ENCODE data around the gene SYN1. TPM values are rescaled to one million over a fixed set of nuclear protein-coding genes. Genes with fewer than 3 reads are reported as not detected.

The SYN1 gene
- total RNA-seq, 1 donor from 2014 or later: 4.4 TPM

DNA sequence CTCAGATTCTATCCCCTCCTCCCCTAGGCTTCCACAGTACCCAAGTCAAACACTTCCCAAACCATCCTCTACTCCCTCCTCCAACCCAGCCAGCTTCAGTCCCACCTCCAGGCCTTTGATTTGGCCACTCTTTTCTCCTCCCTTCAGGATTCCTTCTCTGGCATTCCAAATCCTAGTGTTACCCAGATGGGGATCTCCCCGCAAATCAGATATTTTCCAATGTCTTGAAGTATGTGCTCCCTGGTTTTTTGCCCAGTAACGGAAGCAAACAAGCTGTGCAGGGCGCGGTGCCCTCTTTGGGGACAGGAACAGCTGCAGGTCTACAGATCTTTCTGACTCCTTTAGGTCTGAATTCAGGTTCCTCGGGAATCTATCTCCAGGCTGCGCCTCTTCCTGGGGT is 2.2 kb upstream of the SYN1 start:
- H3K27me3 Mint-ChIP-seq (ENCODE audit: low read depth): peaks cover 59% of the 10 kb centered on the region
- peaks cover 9% of the 10 kb centered on the region for H3K9me3 Mint-ChIP-seq
- TF ChIP-seq CTCF (IDR thresholded peaks at IDR 0.05; ENCODE audit: unreplicated experiment): no peak
- no peak overlapping the region for H3K4me3 Mint-ChIP-seq
- H3K27ac Mint-ChIP-seq: no peak overlapping the region
- H3K4me1 Mint-ChIP-seq: no peaks in the 10 kb centered on the region
- H3K36me3 Mint-ChIP-seq: no peaks in the 10 kb centered on the region
- no peak for DNase-seq (ENCODE audit: low spot score in 2 of 2, unreplicated experiment in 2 of 2)

GRCh38 chrX:47620303-47620685 is 637 bp upstream of the SYN1 start:
- Mint-ChIP-seq H3K27me3 (ENCODE audit: low read depth) (peaks cover 68% of the 10 kb centered on the region), H3K27ac (no peak overlapping the region), H3K36me3 (no peaks in the 10 kb centered on the region), H3K9me3 (peaks cover 9% of the 10 kb centered on the region), H3K4me1 (no peaks in the 10 kb centered on the region), H3K4me3 (no peak overlapping the region)
- no peak for DNase-seq (ENCODE audit: low spot score in 2 of 2, unreplicated experiment in 2 of 2)
- TF ChIP-seq CTCF (IDR thresholded peaks at IDR 0.05; ENCODE audit: unreplicated experiment): no peak

DNA sequence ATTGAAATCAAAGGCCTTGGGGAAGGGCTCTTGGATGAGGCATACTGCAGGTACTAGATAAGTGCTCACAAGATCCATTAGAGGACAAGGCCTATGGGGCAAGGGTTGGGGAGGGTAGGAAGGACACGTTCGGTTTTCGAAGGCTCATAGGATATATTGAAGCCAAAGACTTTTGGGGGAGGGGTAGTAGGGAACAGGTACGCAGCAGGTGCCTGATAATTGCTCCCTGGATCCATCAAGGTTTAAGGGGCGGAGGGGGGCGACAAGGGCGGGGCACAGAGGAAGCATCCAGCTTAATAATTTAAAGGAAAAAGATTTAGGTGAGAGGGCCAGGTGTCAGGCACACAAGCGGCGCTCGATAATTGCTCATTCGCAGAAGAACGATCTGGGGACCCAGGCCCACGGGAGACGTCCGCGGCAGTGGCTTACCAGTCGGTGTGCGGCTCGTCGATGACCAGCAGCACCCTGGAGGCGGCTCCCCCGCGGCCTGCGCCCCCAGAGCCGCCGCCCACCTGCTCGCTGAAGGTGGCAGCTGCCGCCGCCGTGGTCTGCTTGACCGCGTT is 653 bp downstream of the SYN1 start:
- H3K4me3 Mint-ChIP-seq: no peak overlapping the region
- no peak for DNase-seq (ENCODE audit: low spot score in 2 of 2, unreplicated experiment in 2 of 2)
- no peaks in the 10 kb centered on the region for H3K36me3 Mint-ChIP-seq
- H3K27me3 Mint-ChIP-seq (ENCODE audit: low read depth): peaks cover 63% of the 10 kb centered on the region
- no peaks in the 10 kb centered on the region for H3K4me1 Mint-ChIP-seq
- H3K27ac Mint-ChIP-seq: no peak overlapping the region
- TF ChIP-seq CTCF (IDR thresholded peaks at IDR 0.05; ENCODE audit: unreplicated experiment): no peak
- peaks cover 9% of the 10 kb centered on the region for H3K9me3 Mint-ChIP-seq

GRCh38 chrX:47614618-47615017 is 5.0 kb downstream of the SYN1 start:
- H3K4me3 Mint-ChIP-seq: no peak overlapping the region
- H3K9me3 Mint-ChIP-seq: peaks cover 4% of the 10 kb centered on the region
- H3K27me3 Mint-ChIP-seq (ENCODE audit: low read depth): peaks cover 35% of the 10 kb centered on the region
- H3K27ac Mint-ChIP-seq: no peak overlapping the region
- H3K36me3 Mint-ChIP-seq: no peaks in the 10 kb centered on the region
- H3K4me1 Mint-ChIP-seq: no peaks in the 10 kb centered on the region
- no peak for DNase-seq (ENCODE audit: low spot score in 2 of 2, unreplicated experiment in 2 of 2)
- TF ChIP-seq CTCF (IDR thresholded peaks at IDR 0.05; ENCODE audit: unreplicated experiment): no peak

DNA sequence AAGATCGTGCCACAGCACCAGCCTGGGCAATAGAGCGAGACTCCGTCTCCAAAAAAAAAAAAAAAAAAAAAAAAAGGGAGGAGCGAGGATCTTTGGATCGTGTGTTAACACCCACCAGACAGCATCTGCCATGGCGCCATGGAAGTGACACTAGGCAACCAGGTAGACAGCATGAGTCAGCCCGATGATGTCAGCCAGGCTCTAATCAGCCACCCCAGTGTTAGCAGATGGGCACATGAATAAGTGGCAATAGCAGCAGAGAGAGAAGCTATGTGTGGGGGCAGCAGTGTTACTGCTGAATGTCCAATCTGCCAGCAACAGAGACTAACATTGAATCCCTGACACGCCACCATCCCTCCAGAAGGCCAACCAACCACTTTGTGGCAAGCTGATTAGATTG is 6.6 kb downstream of the SYN1 start:
- H3K4me3 Mint-ChIP-seq: no peak overlapping the region
- peaks cover 4% of the 10 kb centered on the region for H3K9me3 Mint-ChIP-seq
- TF ChIP-seq CTCF (IDR thresholded peaks at IDR 0.05; ENCODE audit: unreplicated experiment): no peak
- peaks cover 27% of the 10 kb centered on the region for H3K27me3 Mint-ChIP-seq (ENCODE audit: low read depth)
- H3K36me3 Mint-ChIP-seq: no peaks in the 10 kb centered on the region
- DNase-seq (ENCODE audit: low spot score in 2 of 2, unreplicated experiment in 2 of 2): no peak
- no peak overlapping the region for H3K27ac Mint-ChIP-seq
- no peaks in the 10 kb centered on the region for H3K4me1 Mint-ChIP-seq

DNA sequence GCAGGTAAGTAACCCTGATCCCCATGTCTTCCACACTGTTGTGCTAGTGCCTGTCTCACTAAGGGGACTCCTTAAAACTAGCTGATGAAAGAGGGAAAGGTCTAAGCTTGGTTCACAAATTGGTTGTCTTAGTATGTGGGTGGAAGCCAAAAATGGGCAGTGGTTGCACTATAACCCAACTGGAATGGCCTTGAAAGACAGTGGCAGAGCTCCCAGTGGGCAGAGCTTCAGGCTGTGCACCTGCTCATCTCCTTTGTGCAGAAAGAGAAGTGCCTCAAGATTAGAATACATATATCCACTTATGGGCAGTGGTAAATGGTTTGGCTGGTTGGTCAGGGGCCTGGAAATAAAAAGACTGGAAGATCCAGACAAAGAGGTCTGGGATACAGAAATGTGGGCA is 7.2 kb downstream of the SYN1 start:
- Mint-ChIP-seq H3K4me3 (no peak overlapping the region), H3K27me3 (ENCODE audit: low read depth) (peaks cover 20% of the 10 kb centered on the region), H3K9me3 (peaks cover 4% of the 10 kb centered on the region)

More for the DNA sequence above, 7.2 kb downstream of the SYN1 start:
- H3K36me3 Mint-ChIP-seq: no peaks in the 10 kb centered on the region
- DNase-seq (ENCODE audit: low spot score in 2 of 2, unreplicated experiment in 2 of 2): no peak
- no peaks in the 10 kb centered on the region for H3K4me1 Mint-ChIP-seq
- no peak overlapping the region for H3K27ac Mint-ChIP-seq
- TF ChIP-seq CTCF (IDR thresholded peaks at IDR 0.05; ENCODE audit: unreplicated experiment): no peak

Data from mesothelial cell of epicardium (in vitro differentiated cells).